Glomerular visceral epithelial cell (primary cell): ENCODE data around the gene DISC1.

Source experiments
- DNase-seq: peaks from one replicate; pipeline ENCODE4 v3.0.0-alpha.2; 2016; ENCODE audit errors: extremely low spot score

The DISC1 gene

GRCh38 chr1:231814021-231814420, 187.4 kb downstream of the DISC1 start:
- DNase-seq: no peak

- DNase-seq: no peak
Measured at GRCh38 chr1:231814521-231814920, 187.9 kb downstream of the DISC1 start.

GRCh38 chr1:231817801-231818200, 191.2 kb downstream of the DISC1 start:
- peak; percentile 12 for DNase-seq

- no peak for DNase-seq
Measured at GRCh38 chr1:231818337-231818736, 191.7 kb downstream of the DISC1 start.

GRCh38 chr1:231821281-231821680, 194.7 kb downstream of the DISC1 start:
- no peak for DNase-seq

- no peak for DNase-seq
Measured at GRCh38 chr1:231822041-231822440, 195.5 kb downstream of the DISC1 start.

GRCh38 chr1:231826566-231826965, 200.0 kb downstream of the DISC1 start:
- DNase-seq: no peak

GRCh38 chr1:231827337-231828105, 200.9 kb downstream of the DISC1 start:
- peak; percentile 27 for DNase-seq

- peak; percentile 96 for DNase-seq
Measured at GRCh38 chr1:231828182-231828920, 201.8 kb downstream of the DISC1 start.

- DNase-seq: no peak
Measured at GRCh38 chr1:231829332-231829731, 202.7 kb downstream of the DISC1 start.

- DNase-seq: no peak
Measured at GRCh38 chr1:231836227-231836893, 209.8 kb downstream of the DISC1 start.

- no peak for DNase-seq
Measured at GRCh38 chr1:231838521-231838920, 211.9 kb downstream of the DISC1 start.

GRCh38 chr1:231839999-231840398, 213.4 kb downstream of the DISC1 start:
- DNase-seq: peak; percentile 61

GRCh38 chr1:231841616-231842344, 215.2 kb downstream of the DISC1 start:
- DNase-seq: peak; percentile 65

- DNase-seq: no peak
Measured at GRCh38 chr1:231842441-231842840, 215.9 kb downstream of the DISC1 start.

- DNase-seq: peak; percentile 66
Measured at GRCh38 chr1:231844986-231845502, 218.5 kb downstream of the DISC1 start.

- DNase-seq: no peak
Measured at GRCh38 chr1:231847612-231848397, 221.2 kb downstream of the DISC1 start.

GRCh38 chr1:231849981-231850380, 223.4 kb downstream of the DISC1 start:
- DNase-seq: no peak

GRCh38 chr1:231850786-231851185, 224.2 kb downstream of the DISC1 start:
- DNase-seq: no peak

- DNase-seq: no peak
Measured at GRCh38 chr1:231853588-231854207, 227.1 kb downstream of the DISC1 start.
